ENCODE data around the gene COX8A.

COX8A gene

GRCh38 chr11:63997104-63997700 lies 22.8 kb downstream of the COX8A start:
- no peak overlapping the region for H3K27ac ChIP-seq (replicated peaks)
- no peaks in the 10 kb centered on the region for H3K27me3 ChIP-seq (ENCODE audit: insufficient read depth, poor library complexity, severe bottlenecking)
- no peak for DNase-seq (ENCODE audit: low read depth in 1 of 2, low spot score in 1 of 2)
- TF ChIP-seq, protein P1, sequence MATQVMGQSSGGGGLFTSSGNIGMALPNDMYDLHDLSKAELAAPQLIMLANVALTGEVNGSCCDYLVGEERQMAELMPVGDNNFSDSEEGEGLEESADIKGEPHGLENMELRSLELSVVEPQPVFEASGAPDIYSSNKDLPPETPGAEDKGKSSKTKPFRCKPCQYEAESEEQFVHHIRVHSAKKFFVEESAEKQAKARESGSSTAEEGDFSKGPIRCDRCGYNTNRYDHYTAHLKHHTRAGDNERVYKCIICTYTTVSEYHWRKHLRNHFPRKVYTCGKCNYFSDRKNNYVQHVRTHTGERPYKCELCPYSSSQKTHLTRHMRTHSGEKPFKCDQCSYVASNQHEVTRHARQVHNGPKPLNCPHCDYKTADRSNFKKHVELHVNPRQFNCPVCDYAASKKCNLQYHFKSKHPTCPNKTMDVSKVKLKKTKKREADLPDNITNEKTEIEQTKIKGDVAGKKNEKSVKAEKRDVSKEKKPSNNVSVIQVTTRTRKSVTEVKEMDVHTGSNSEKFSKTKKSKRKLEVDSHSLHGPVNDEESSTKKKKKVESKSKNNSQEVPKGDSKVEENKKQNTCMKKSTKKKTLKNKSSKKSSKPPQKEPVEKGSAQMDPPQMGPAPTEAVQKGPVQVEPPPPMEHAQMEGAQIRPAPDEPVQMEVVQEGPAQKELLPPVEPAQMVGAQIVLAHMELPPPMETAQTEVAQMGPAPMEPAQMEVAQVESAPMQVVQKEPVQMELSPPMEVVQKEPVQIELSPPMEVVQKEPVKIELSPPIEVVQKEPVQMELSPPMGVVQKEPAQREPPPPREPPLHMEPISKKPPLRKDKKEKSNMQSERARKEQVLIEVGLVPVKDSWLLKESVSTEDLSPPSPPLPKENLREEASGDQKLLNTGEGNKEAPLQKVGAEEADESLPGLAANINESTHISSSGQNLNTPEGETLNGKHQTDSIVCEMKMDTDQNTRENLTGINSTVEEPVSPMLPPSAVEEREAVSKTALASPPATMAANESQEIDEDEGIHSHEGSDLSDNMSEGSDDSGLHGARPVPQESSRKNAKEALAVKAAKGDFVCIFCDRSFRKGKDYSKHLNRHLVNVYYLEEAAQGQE (IDR thresholded peaks at IDR 0.05; ENCODE audit: insufficient replicate concordance, low read depth), result no peak
- TF ChIP-seq SPI1 (IDR thresholded peaks at IDR 0.05; ENCODE audit: borderline replicate concordance, low read depth), result no peak
- no peak for TF ChIP-seq POLR2AphosphoS5 (IDR thresholded peaks at IDR 0.05; ENCODE audit: low read depth)
- no peak for TF ChIP-seq CTCF (IDR thresholded peaks at IDR 0.05; ENCODE audit: insufficient read depth, low read length)
- no peak for TF ChIP-seq GABPA (IDR thresholded peaks at IDR 0.05; ENCODE audit: low read depth)
- H3K4me3 ChIP-seq (replicated peaks; ENCODE audit: insufficient read depth, low read length), result no peak overlapping the region

DNA sequence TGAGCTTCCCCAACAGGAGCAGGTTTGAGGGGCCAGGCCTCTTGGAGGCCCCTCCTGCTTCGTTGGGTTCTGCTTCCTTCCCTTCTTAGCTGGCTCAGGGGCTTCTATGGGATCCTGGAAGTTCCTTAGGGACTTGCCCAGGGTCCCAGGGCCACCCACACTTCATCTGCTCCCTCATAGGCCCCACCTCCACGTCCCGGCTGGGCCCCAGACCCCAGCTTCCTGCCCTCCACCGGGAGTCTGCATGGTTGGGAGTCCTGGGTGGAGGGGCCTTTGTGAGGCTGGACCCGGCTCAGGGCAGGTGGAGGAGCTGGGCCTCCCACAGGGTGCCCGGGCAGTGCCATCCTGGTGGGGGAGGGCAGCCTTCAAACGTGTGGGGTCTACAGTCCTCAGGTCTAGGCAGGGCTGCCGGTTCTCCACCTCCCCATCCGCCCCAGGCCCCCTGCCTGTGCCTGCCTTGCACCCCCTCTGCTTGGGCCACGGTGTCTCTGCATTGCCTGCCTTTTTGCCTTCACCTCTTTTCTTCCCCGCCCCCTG lies 23.4 kb downstream of the COX8A start:
- Histone ChIP-seq H3K27ac (replicated peaks) (no peak overlapping the region), H3K4me3 (replicated peaks; ENCODE audit: insufficient read depth, low read length) (no peak overlapping the region), H3K27me3 (ENCODE audit: insufficient read depth, poor library complexity, severe bottlenecking) (no peaks in the 10 kb centered on the region)
- TF ChIP-seq CTCF (IDR thresholded peaks at IDR 0.05; ENCODE audit: insufficient read depth, low read length), result no peak
- TF ChIP-seq, protein P1 (IDR thresholded peaks at IDR 0.05; ENCODE audit: insufficient replicate concordance, low read depth), result no peak
- TF ChIP-seq GABPA (IDR thresholded peaks at IDR 0.05; ENCODE audit: low read depth), result no peak
- TF ChIP-seq SPI1 (IDR thresholded peaks at IDR 0.05; ENCODE audit: borderline replicate concordance, low read depth), result no peak
- no peak for TF ChIP-seq POLR2AphosphoS5 (IDR thresholded peaks at IDR 0.05; ENCODE audit: low read depth)
- DNase-seq (ENCODE audit: low read depth in 1 of 2, low spot score in 1 of 2), result no peak

GRCh38 chr11:63998558-63999348 lies 24.3 kb downstream of the COX8A start:
- TF ChIP-seq SPI1 (IDR thresholded peaks at IDR 0.05; ENCODE audit: borderline replicate concordance, low read depth), result no peak
- TF ChIP-seq POLR2AphosphoS5 (IDR thresholded peaks at IDR 0.05; ENCODE audit: low read depth), result no peak
- TF ChIP-seq GABPA (IDR thresholded peaks at IDR 0.05; ENCODE audit: low read depth), result no peak
- TF ChIP-seq, protein P1 (IDR thresholded peaks at IDR 0.05; ENCODE audit: insufficient replicate concordance, low read depth), result no peak
- TF ChIP-seq CTCF (IDR thresholded peaks at IDR 0.05; ENCODE audit: insufficient read depth, low read length), result no peak
- H3K27me3 ChIP-seq (ENCODE audit: insufficient read depth, poor library complexity, severe bottlenecking), result no peaks in the 10 kb centered on the region
- DNase-seq (ENCODE audit: low read depth in 1 of 2, low spot score in 1 of 2), result no peak
- no peak overlapping the region for H3K27ac ChIP-seq (replicated peaks)
- no peak overlapping the region for H3K4me3 ChIP-seq (replicated peaks; ENCODE audit: insufficient read depth, low read length)

Data from HL-60 (cell line).